ENCODE results near the gene GLDN.
A peak's percentile ranks its signal among the peaks of the same experiment; 100 is the strongest.

GLDN gene

DNA sequence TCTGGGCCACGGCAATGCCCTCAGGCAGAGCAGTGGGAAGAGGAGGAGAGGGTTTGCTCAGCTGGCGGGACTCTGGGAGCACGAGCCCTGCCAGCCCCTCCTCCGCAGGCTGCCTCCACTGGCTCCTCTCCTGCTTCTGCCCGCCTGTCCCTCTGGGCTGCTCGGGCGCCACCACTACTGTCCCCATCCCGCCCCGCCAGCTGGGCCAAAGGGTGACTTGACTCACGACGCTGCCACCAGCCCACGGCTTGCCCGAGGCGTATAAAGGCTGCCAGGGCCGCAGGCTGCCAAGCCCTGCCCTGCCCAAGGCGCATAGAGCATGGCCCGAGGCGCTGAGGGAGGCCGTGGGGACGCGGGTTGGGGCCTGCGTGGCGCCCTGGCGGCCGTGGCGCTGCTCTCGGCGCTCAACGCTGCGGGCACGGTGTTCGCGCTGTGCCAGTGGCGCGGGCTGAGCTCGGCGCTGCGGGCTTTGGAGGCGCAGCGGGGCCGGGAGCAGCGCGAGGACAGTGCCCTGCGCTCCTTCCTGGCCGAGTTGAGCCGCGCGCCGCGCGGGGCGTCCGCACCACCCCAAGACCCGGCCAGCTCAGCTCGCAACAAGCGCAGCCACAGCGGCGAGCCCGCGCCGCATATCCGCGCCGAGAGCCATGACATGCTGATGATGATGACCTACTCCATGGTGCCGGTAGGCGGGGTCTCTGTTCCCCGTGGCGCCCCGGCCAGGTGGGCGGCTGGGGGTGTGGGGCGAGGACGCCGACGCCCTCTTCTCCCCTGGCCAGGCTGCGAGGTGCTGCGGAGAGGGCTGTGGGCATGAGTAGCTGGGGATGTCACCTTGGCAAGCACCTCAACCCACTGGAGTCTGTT is at the start of gene GLDN:
Gene GLDN, plus strand, starts transcription at position 290 of the 861 bp plus-strand sequence. Its CDS starts 30 bp downstream, at position 320.
- DNase-seq, result peak; percentile 80

- DNase-seq, result no peak
Observed at GRCh38 chr15:51298620-51299019, 42.8 kb upstream of the GLDN start.

DNA sequence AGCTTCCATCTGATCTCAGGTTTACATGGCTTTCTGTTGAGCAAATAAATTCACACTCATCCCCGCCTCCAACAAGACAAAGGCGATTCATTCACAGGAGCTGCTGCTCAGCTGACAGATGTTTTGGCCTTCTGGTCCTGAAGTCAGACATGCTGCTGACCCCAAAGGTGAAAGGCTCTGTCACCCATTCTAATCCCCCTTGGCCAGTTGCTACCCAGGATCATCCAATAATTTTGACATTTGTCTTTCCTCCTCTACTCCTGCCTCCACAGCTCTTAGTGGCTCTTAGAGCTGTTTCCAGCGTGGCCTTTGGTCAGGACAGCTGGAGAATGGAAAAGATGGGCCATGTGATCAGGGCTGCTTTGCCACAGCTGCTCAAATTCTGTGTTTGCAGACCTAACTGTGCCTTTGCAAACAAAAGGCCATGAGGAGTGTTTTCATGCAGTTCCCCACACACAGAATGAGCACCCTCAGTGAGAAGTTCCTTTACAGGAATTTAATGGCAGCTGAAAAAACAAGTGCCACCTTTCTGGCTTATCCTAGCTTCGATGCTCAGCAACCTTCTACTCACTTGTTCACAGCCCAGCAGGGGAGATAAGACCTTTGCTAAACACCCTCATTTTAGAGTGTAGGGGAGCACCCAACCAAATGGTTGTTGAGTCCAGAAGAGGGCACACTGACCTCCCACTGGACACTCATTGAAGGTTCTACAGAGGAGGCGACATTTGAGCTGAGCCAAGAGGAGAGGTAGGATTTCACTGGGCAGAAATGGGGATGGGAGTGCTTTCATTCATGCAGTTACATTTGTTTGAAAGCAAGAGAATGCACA is 42.1 kb upstream of the GLDN start:
- no peak for DNase-seq

- DNase-seq, result no peak
Observed at GRCh38 chr15:51302480-51302879, 39.0 kb upstream of the GLDN start.

DNA sequence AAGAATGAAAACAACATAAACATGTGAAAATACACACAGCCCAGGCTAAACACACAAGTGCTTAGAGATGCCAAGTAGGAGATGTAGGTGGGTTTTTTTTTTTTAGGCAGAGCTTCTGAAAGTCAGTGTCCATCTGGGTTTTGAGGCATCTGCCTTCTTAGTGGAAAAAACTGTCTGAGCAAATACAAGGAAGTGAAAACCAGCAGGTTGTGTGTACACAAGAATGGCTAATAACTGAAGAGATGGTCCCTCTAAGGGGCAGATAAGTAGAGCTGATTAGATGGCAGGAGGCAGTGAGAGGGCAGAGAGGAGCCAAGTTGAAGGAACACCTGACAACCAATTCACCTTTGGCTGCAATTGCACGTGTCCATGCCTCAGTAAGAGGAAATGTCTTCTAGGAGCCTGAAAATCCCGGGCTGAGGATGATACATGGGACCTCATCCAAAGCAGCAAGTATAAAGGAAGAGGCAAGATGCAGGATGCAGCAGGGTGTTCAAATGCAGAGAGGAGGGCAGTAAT is 37.9 kb upstream of the GLDN start:
- no peak for DNase-seq

- no peak for DNase-seq
Observed at GRCh38 chr15:51307325-51307724, 34.1 kb upstream of the GLDN start.

DNA sequence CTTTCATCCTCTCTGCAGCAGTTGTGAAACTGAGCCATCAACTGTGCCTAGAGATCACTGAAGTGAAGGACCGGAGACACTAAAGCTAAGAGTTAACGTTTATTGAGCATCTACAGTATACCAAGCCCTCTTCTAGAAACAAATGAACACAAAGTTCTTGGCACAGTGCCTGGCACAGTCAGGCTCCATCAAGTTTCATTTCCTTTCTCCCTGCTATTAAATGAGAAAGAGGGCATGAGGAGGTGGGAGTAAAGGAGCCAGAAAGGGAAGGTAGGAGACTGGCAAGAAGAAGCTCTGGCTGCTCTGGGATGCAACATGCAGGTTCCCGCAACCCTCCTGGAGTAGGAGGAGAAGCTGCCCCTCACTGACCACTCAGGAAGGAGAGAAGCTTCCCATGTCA is 33.6 kb upstream of the GLDN start:
- DNase-seq, result no peak

DNA sequence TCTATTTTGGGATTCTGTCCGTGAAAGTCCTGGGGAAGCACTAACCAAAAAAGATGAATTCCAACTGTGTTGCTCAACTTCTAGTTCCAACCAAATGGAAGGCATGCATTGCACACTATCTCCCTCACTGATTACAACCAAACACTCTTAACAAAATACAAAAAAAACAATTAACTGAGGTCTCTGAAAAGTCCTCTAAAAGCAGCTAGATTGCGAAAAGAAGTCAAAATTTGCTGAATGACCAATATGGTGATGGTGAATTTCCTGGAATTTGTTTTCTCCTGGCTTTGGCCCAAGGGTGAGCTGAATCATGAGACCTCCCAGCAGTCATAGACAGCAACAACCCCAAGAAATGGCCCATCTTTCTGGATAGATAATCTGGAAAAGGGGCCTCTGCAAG is 31.4 kb upstream of the GLDN start:
- no peak for DNase-seq

DNA sequence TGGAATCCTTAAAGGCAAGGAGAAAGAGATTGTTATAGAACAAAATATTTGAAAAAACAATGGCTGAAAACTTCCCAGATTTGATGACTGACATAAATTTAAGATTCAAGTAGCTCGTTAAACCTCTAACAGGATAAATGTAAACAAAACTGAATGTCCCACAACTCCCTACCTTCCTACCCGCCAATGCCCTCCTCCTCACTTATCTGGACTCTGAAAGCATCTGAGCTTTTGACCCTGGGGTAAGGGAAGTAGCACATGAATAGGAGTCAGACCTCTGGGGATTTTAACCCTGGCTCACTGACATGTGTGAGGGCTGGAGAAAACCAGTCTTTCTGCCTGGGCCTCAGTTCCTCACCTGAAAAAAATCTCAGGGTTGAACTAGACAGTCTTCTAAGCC is 29.9 kb upstream of the GLDN start:
- no peak for DNase-seq

GRCh38 chr15:51312166-51313073 is 29.0 kb upstream of the GLDN start:
- no peak for DNase-seq

DNA sequence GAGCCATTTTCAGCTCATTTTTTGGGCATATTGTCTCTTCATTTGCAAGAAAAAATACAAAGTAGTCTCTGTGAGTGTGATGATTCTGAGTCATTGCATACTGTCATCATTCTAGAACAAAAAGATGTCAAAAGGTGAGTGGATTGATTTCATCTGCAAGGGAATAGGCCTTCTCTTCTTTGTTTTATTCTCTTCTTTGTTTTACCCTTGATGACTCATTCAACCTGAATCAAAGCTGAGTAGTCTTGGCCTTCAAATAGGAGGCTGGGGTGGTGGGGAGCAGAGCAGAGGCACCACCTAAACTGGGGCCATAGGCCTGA is 28.4 kb upstream of the GLDN start:
- DNase-seq, result no peak

DNA sequence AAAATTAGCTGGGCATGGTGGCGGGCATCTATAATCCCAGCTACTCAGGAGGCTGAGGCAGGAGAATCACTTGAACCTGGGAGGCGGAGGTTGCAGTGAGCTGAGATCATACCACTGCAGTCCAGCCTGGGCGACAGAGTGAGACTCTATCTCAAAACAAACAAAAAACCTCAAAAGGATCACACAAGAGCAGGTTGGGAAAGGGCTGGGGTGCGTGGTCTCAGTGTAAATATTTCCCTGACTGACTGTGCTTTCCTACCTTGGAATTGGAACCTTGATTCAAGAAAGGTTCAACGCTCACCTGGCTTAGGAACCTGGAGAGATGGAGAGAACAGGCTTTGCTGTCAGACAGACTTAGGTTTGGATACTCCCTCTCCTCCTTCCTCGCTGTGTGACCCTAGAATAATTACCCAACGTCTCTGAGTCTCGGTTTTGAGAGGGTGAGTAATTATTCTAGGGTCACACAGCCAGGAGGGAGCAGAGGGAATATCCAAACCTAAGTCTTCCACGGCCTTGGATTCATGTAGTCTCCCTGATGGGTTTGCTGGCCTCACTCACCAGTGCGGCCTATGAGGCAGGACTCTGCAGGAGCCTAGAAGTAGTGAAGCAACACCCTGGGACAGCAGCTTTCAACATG is 27.7 kb upstream of the GLDN start:
- no peak for DNase-seq

DNA sequence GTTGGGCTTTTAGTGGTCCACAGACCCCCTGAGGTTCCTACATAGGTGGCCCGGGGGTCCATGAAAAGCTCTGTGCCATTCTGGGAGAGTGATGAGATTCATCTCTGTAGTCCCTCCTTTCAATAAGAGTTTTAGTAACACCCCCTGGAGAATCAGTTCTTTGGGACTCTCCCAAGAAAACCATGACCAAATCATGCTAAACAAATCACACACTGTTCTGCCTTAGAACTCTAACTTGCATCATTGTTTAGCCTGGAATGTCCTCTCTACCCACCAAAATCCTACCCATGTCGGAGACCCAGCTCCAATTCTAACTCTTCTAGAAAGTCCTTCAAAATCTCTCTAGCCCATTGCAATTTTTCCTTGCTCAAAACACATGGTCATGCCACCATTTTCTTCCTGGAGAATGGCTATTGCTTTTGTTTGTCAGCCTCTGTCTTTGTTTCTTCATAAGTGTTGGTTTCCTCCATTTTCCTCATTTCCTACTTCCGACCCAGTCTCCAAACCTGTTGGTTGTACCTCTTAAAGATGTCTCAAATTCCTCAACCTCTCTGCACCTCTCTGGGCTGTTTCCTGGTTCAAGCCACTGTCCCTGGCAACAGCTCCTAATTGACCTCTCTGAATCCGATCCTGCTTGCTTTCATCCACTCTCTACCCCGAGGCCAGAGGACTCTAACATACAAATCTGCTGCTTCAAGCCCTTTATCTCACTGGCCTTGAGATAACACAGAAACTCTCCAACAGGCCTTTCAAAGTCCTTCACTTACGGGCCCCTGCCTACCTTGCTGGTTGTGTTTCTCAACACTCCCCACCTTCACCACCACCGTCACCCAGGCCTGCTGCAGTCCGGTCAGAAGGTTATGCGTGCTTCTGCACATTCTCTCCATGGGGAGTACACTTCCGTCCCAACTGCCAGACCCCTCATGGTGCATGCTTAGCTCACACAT is 26.8 kb upstream of the GLDN start:
- DNase-seq, result no peak

DNA sequence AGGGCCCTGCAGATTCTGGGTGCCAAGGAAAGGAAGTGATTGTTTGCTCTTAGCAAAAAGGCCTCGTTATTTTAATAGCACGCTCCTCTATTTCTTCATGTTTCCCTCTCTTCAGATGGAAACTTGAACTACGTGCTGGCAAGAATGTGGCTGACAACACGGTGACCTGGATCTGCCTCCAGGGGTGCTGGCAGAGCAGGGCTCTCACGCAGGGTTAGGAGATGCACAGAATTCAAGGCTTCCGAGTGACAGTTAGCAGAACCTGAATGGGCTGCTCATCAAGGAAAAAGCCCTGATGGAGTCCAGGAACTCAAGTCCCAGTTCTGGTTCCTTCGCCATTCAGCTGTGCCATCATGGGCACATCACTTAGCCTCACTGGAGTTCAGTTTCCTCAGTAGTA is 25.7 kb upstream of the GLDN start:
- no peak for DNase-seq

DNA sequence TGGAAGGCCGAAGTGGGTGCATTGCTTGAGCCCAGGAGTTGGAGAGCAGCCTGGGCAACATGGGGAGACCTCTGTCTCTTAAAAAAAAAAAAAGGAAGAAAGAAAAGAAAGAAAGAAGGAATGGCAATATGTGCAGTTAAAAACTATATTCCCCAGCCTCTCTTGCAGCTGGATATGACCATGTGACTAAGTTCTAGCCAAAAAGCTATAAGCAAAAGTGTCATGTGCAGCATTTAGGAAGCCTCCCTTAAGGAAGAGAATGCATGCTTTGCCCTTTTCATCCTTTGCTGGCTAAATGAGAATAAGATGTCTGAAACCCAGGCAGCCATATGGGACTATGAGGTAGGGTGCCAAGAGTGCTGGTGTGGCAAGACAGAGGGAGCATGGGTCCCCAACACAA is 24.8 kb upstream of the GLDN start:
- no peak for DNase-seq

DNA sequence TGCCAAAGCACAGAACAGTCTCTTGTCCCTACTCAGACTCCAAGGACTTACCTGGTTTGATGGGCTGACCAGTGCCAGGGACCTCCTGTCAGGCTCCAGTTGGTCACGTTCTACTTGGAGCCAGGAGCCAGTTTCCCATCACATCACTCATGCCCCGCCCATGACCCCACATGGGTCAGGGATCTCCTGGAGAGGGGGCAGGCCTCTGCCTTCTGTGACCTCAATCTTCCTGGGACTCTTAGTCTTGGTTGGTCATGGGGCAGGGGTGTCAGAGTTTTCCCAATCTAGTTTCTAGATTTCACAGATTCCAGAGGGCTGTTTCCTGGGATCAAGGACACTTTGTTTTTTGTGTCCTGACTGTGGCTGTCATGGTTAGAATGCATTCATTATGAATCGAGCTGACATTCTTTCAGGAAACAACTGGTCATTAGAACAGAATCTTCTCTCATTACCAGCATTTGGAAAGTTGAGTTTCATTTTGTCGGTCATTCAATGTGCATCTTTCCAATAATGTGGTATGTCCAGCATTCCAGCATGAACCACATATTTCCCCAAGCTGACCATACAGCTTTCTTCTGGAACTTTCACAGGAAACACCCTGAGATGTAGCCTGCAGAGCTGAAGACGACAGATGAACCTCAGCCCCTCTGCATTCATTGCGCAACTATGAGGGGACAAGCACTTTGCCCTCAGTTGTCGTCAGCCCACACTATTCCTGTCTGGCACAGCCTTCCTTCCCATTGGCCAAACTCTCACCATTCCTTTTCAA is 22.9 kb upstream of the GLDN start:
- DNase-seq, result no peak

- DNase-seq, result no peak
Observed at GRCh38 chr15:51319539-51319938, 21.9 kb upstream of the GLDN start.

DNA sequence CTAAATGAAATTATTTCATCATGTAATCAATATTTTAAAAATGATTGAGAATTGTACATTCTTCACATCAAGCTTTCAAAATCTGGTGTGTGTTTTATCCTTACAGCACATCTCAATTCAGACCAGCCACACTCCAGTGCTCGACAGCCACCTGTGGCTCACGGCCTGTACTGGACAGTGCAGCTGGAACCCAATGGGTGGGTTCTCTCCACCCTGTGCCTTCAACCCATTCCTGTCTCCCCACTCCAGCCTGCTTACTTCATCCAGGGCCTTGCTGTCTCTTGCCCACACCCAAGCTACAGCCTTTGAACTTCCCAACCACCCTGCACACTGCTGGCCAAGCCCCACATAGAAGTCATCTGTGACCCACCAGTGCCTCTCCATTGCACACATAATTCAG is 20.6 kb upstream of the GLDN start:
- no peak for DNase-seq

DNA sequence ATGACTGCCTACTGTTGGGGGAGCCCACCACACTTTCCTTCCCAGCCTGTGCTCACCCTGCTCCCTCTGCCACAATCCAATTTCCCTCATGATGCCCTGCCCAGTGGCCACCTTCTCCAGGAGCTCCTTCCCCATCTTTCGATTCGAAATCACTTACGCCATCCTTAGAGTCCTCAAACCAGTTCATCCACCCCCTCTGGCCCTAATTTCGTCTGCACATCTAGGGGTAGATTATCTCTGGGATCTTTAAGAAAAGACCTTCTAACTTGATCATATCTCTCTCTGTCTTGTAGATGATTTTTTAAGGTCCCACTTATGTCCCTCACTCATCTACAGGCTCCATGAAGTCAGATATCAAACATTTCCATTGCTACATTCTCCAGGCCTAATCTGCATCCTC is 20.1 kb upstream of the GLDN start:
- no peak for DNase-seq

GRCh38 chr15:51322621-51323296 is 18.7 kb upstream of the GLDN start:
- DNase-seq, result no peak
